Measurements from ENCODE around the gene SPAG4.

SPAG4 gene

DNA sequence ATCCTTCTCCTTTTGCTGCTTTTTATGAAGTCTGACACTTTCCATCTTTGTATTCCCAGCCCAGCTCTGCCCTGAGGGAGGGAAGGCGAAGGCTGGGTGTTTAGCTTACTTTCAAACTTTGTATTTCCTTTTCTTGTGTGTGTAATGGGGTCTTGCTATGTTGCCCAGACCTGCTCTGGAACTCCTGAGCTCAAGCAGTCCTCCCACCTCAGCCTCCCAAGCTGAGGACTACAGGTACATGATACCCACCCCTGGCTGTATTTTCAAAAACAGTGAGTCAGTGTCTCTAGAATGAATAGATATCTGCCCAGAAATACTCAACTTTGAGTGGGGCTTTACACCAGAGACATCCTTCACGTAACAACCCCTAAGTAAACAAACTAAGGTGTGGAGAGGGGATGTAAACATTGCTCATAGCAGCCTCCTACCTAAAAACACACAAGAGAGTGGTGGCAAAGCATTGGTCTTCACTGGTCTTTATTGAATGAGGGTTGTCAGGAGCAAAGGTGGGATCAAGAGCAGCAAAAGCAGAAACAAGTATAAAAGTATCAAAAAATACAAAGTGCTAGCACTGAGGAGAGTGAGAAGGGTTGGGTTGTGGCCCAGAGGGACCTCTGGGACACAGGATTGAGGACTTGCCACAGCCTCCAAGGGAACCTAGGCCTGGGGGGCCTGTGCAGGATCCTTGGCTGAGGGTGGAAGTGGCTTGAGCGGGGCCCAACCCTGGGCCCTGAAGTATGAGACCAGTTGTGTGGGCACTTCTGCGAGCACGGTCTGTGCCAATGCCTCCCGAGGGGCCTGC is 10.2 kb downstream of the SPAG4 start:
- DNase-seq = no peak

DNA sequence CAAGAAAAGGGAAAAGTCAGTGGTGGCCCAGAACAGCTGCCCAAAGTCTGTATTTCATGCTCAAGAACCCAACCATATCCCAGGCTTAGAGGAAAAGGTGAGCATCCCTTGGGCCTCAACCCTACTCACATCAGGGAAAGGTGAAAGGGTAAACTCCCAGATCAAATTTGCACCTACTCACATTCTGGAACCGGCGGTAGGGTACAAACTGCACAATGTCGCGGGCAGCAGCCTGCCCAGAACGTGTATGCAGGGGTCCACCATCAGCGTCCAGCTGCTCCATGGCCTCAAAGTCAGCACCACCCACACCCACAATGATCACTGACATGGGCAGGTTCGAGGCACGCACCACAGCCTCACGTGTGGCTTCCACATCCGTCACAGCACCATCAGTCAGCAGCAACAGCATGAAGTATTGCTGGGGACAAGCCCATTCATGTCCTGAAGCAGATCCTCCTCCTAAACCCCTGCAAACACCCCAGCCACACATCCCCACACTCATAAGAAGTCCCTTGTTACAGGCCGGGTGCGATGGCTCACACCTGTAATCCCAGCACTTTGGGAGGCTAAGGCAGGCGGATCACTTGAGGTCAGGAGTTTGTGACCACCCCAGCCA is 10.9 kb downstream of the SPAG4 start:
- DNase-seq = no peak

DNA sequence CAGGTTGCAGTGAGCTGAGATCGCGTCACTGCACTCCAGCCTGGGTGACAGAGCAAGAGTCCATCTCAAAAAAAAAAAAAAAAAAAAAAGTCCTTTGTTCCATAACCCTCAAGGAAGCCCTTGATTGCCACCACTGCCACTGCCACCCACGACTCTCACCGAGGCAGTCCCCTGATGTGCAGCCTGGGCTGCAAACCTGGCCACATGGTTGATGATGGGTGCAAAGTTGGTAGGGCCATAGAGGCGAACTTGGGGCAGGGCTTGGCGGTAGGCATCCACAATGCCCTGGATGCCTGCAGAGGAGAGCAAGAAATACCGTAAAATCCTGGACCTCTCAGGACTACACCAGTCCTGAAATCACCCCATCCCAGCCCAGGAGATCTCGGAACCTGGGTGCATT is 11.5 kb downstream of the SPAG4 start:
- DNase-seq = no peak

DNA sequence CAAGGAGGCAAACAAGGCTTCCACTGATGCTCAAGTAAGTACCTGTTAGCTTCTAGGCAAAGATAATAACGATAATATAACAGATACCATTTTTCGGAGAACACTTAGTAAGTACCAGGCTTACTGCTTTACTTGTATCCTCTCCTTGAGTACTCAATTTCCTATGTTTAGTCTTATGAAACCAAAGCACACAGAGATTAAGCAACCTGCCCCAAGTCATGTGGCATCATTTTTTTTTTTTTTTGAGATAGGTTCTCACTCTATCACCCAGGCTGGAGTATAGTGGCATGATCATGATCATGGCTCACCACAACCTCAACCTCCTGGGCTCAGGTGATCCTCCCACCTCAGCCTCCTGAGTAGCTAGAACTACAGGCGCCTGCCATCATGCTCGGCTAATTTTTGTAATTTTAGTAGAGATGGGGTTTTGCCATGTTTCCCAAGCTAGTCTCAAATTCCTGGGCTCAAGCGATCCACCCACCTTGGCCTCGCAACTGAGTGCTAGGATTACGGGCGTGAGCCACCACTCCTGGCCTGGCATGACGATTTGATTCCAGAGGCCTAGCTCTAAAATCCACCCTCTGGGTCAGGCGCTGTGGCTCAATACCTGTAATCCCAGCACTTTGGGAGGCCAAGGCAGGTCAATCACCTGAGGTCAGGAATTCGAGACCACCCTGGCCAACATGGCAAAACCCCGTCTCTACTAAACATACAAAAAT is 14.0 kb downstream of the SPAG4 start:
- DNase-seq = no peak

DNA sequence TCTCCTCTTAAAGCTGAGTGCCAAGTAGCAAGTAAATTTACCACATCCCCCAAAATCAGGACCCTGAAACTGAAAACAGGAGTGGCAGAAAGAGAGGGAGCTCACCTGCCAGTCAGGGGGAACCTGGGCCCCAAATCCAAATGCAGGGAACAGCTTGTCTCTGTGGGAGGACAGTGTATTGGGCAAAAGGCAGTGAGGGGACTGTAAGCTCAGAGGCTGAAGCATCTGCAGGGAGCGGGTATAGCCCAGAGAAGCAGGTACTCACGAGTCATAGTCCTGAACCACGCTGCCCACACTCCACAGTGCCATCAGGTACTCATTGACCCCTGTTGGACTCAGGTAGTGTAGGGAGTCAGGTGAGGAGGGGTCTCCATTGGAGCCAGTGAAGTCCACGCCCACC is 15.0 kb downstream of the SPAG4 start:
- no peak for DNase-seq

DNA sequence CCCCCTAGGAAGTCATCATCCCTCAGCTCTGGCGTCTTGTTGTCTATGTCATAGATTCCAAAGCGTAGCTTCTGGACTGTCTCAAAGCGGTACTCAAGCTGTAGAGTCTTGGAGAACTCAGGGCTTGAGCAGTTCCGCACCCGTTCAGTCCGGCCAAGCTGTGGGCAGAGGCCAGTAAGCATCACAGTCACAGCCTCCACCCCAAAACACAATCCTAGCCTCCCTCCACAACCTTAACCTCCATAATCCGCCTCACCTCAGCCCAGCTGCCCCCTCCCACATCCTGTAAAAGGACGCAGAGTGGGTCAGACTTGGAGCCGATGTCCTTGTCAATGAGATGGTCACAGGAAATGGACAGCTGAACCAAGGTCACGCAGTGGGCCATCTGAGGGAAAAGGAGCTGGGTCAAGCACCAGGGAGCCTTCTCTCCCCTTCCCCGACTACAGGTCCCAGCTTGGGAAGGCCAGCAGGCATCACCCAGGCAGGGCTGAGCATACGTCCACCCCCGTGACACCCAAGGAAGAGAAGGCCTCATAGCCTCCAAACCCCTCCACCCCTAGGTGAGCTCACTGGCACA is 17.0 kb downstream of the SPAG4 start:
- no peak for DNase-seq

DNA sequence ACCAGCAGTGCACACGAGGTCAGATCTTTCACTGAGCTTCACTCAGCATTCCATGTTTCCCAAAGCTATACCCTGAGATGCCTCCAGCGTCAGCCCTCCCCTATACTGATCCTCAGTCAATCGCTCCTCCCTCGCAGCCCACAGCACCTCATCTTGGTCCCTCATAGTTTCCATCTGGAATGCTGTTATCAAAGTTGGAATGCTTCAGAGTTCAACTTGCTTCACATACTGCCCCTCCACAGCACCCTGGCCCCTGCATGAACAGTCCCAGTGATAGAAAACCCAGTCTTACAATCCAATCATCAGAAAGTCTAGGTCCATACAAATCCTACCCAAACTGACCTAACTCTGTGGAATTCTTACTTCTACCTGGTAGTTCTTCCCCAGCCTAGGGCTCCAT is 20.0 kb downstream of the SPAG4 start:
- DNase-seq = no peak

DNA sequence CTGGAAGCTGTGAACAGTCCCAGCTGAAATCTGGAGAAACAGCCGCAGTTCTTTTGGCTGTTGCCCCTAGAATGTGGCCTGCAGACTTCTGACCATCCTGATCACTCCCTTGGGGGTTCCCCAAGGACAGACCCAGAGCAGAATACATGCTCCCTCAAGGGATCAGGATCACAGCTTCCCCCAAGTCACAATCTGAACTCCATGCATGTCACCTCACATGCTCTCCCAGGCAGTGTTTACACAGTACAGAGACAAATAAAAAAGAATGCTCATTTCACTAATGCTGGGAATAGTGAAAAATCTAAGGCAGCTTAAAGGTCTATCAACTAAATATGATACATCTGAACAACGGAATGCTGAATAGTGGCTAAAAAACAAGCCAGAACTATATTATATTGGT is 20.5 kb downstream of the SPAG4 start:
- DNase-seq = no peak

DNA sequence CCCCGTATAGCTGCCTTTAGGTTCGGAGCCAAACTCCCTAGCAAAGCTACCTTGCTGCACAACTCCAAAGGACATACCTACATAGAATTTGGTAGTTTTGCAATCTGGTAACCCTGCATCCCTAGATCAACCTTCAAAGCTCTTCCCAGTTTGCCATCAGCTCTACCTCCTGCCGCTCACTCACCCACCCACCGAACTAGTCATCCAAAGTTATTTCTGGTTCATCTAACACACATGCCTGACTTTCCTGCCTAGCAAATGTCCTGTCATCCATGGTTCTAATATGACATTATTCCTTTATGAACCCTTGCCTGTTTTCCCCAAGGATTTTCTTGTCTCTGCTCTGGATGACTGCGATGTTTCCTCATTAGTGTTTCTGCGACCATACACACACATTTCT is 21.6 kb downstream of the SPAG4 start:
- DNase-seq = no peak

DNA sequence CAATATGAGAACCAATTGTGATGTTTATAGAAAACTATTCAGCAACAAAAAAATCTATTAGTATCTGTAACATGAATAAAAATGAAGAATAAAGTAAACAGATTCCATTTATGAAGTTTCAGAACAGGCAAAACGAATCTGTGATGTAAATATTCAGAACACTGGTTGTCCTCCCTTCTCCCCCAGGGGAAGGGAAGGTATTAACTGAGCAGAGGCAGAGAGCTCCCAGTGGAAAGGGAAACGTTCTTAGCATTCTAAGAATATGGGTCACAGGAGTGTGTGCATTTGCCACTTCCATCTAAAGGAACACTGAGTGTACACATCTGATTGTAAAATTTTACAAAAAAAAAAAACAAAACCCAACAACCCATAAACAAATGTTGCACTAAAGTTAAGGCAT is 23.1 kb downstream of the SPAG4 start:
- DNase-seq = no peak

DNA sequence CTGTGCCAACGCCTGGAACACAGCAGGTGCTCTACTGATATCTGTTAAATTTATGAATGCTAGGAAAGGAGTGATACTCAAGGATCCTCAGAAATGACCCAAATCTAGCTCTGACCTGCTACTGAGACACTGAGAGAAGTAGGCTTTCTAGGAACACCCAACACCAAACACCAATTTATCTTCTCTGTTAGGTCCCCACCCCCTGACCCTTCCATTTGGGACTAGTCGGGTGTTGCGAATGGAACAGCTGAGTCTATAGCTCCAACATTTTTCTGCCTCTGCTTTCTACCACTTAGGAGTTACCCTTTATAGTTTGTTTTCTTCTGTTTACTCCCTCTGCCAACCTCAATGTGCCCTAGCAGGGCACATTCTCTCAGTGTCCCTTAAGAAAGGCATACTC is 25.1 kb downstream of the SPAG4 start:
- no peak for DNase-seq

DNA sequence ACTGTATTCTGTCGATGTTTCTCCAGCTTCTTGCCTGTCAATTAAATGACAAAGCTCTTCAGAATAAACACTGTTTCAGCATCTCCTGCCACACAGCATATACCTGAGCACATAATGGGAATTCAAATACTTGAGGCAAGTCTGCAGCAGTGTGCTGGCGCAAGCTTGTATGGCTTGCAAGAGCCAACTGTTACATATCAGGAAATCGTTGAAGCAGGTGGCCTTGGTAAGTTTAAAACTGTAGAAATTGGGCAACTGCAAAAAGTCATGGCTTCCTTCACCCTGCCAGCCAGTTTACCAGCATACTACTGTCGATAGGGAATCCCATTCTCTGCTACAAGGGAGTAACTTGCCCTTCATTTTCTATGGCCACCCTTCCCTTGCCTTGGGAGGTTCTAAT is 26.1 kb downstream of the SPAG4 start:
- no peak for DNase-seq

DNA sequence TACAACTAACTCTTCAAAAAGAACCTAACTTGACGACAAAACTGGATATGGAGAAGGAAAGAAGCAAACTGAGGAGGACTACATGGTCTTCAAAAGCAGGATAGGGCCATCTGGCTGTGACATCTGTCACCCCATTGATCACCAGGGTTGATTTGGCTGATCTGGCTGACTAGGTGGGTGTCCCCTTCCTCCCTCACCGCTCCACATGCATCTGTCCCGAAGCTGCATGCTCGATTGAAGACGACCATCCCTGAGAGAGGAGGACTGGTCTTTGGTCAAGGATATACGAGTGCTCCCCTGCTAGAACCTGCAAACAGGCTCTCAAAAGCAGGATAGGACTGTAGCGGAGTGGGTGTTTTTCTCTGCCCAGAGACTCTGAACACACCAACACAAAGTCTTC is 27.4 kb downstream of the SPAG4 start:
- no peak for DNase-seq

DNA sequence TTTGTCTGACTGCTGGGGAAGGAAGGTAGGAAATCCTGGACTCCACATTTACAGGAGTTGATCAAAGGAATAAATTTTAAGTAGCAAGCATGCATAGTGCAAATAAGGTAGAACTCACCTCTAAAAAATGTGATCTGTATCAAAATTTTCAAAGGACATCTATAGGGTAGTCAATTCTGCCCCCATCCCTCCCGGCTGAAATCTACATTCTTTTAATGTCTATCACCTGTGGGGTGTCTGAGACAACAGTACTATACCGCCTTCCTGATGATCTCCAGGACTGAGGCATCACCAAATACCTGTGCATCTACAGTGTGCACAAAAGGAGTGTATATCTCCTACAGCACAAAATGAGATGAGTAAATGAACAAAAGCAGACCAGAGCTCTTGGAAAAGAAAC is 29.2 kb downstream of the SPAG4 start:
- DNase-seq = no peak

DNA sequence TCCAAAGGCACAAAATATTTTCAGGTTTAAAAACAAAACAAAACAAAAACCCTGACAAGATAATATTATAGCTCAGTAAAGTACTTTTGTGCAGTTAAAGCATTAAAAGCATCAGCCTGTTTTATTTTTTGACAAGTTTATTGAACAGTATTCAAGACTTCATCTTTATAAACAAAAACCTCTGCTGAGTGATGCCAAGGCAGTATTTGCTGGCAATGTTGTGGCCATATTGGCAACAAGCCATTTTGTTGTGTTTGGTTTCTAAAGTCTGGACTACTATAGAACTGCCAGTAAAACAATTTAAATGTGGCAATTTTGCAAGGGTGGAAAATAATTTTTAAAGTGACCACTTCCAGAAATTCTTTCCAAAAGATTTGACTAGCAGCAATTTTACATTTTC is 33.2 kb downstream of the SPAG4 start:
- no peak for DNase-seq

DNA sequence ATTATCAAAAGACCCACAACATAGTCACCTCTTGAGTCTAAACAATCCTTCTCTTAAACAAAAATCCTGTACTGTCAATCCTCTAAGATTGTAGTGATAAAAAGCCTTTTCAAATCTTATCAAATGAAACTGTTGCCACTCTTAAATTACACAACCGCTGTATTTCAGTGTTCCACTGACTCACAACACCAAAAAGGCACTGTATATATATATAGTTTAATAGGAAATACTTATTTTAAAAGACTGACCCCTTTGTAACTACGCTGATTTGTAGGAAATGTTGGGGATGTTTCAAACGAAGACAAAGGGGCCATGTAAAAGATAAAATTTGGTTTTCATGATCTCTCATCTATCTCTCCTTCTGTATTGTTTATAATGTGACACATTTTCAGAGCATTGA is 35.0 kb downstream of the SPAG4 start:
- DNase-seq = no peak

DNA sequence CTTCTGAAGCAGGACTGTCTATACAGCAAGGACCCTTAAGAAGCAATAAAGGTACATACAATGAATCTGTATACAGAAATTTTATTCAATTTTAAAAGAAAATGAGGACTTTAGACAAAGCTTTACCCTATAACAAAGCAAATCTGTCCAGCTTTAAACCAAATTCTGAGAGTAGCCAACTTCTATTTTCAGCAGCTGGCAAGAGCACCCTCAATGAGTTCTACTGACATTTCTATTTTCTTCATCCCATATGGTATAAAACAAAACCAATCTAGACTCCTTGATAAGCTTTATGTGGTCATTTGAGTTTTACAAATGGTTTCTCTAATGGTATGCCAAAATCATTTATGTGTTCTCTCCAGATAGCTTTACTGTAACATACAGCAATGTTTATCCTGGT is 36.3 kb downstream of the SPAG4 start:
- no peak for DNase-seq

DNA sequence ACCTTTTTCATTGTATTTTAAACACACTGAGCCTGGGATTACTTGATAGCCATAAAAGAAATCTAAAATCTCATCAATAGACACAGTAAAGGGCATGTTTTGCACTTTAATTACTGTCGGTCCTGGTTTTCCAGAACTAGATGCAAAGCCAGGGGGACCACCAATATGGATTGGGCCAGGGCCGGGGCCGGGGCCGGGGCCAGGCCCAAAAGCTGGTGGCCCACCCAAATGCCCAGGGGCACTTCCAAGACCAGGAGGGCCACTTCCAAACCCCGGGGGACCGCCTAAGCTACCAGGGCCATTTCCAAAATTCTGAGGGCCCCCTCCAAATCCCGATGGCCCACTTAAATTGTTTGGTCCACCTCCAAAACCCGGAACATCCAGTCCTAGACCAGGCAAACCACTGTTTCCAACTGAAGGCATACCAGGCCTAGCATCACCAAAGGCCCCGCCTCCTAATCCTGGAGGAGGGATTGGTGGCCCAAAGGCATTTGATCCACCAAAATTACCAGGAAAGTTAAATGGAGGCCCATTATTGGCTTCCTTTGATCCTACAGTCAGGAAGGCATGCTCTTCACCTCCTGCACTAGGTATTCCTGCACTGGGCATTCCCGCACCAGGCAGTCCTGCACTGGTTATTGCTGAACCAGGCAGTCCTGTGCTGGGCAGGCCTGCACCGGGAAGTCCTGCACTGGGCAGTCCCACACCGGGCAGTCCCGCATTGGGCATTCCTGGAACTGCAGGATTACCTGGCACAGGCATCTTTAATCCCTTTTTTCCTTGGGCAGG is 37.2 kb downstream of the SPAG4 start:
- DNase-seq = no peak

DNA sequence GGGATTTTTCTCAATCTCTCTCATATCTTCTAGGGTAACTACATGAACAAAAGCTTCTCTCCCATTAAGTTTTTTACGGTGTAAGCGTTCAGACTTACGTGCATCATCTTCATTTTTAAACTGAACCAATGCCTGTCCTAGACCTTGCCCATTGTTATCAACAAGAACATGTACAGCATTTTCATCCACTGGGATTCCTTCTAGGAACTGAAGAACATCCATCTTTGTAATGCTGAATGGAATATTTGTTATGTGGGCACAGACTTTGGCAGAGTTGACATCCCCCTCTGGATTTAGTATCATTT is 37.8 kb downstream of the SPAG4 start:
- no peak for DNase-seq

DNA sequence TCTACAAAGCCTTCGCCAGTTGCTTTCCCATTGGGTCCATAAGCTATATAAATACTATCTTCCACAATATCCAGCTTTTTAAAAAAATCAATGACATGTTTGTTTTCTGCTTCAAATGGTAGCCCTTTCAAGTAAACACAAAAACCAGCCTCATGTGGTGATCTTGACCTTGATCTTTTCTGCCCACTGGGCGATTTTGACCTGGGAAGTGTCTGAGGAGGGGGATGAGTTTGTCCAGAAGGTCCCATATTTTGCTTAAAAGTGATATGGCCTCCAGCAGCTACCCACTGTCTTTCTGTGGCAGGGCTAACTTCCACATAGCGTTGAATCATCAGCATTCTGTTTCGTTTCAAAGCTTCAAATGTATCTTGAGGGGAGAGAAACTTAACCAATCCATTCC is 38.3 kb downstream of the SPAG4 start:
- no peak for DNase-seq

DNA sequence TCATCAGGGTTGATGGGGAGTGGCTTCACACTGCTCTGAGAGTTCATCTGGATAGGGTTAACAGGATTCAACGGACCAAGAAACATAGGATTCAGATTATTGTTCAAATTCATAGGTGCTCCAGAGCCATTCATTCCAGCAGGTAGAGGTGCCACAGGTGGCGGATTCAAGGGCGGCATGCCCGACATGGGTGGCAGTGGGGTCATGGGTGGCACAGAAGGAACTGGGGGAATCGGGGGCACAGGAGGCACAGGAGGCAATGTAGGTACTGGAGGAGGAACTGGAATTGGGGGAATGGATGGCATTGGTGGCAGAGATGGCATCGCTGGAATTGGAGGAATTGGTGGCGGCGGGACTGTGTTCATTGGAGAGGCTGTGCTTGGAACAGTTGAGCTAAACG is 38.8 kb downstream of the SPAG4 start:
- DNase-seq = no peak

DNA sequence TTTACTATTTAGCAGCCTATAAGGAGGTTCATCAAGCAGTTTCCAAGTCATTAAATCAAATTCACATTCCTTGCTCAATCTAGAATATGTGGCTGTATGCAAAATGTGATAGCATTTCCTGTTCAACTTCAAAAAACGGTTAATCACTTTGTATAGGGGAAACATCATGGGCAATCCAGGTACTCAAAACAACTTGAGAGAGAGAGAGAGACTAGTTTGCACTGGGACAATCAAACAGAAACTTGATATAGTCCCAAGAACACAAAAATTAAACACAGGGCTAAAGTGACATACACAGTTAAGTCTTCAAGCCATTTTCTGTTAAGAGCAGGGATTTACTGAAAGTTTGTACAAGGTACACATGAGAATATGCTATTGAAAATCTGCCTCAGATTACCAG is 41.6 kb downstream of the SPAG4 start:
- no peak for DNase-seq
